GM19455 (cell line): Measurements from ENCODE around the gene SHISA9.
"Not testable (repeated sequence)": the region's sequence is repeated elsewhere in the genome, so short reads cannot be mapped to it uniquely, and the experiment has no call there.

Source experiments
- ATAC-seq: cut with Tn5 transposase; IDR thresholded peaks from one replicate; pipeline ENCODE4 v1.9.1; 2021; ENCODE audit not compliant: unreplicated experiment

SHISA9 gene

GRCh38 chr16:12901597-12902461, at the start of gene SHISA9:
Gene SHISA9 (plus strand): TSS chr16:12901598.
- ATAC-seq = no peak

GRCh38 chr16:12853972-12854371, 47.4 kb upstream of the SHISA9 start:
- ATAC-seq = no peak

GRCh38 chr16:12857435-12857834, 44.0 kb upstream of the SHISA9 start:
- ATAC-seq = not testable (repeated sequence)

- ATAC-seq = no peak
Measured at GRCh38 chr16:12862327-12862726, 39.1 kb upstream of the SHISA9 start.

GRCh38 chr16:12862941-12863340, 38.5 kb upstream of the SHISA9 start:
- ATAC-seq = no peak

- no peak for ATAC-seq
Measured at GRCh38 chr16:12866981-12867551, 34.3 kb upstream of the SHISA9 start.

GRCh38 chr16:12868169-12868568, 33.2 kb upstream of the SHISA9 start:
- ATAC-seq = no peak

- no peak for ATAC-seq
Measured at GRCh38 chr16:12868788-12869187, 32.6 kb upstream of the SHISA9 start.

GRCh38 chr16:12869698-12870427, 31.5 kb upstream of the SHISA9 start:
- ATAC-seq = no peak

GRCh38 chr16:12871784-12872183, 29.6 kb upstream of the SHISA9 start:
- no peak for ATAC-seq

- no peak for ATAC-seq
Measured at GRCh38 chr16:12874186-12874585, 27.2 kb upstream of the SHISA9 start.

GRCh38 chr16:12876778-12877177, 24.6 kb upstream of the SHISA9 start:
- ATAC-seq = no peak

GRCh38 chr16:12878973-12879372, 22.4 kb upstream of the SHISA9 start:
- ATAC-seq = no peak

- ATAC-seq = no peak
Measured at GRCh38 chr16:12879812-12880211, 21.6 kb upstream of the SHISA9 start.

- ATAC-seq = no peak
Measured at GRCh38 chr16:12881182-12881581, 20.2 kb upstream of the SHISA9 start.

- no peak for ATAC-seq
Measured at GRCh38 chr16:12881740-12882139, 19.7 kb upstream of the SHISA9 start.

GRCh38 chr16:12885742-12886141, 15.7 kb upstream of the SHISA9 start:
- no peak for ATAC-seq

- no peak for ATAC-seq
Measured at GRCh38 chr16:12891836-12892235, 9.6 kb upstream of the SHISA9 start.

GRCh38 chr16:12893050-12893750, 8.2 kb upstream of the SHISA9 start:
- ATAC-seq = no peak

GRCh38 chr16:12896562-12896961, 4.8 kb upstream of the SHISA9 start:
- ATAC-seq = no peak

GRCh38 chr16:12898551-12898950, 2.8 kb upstream of the SHISA9 start:
- no peak for ATAC-seq
